Parathyroid adenoma (tissue), 2 donors: Measurements from ENCODE around the gene JMJD4.

Experiments
- H2AFZ ChIP-seq: fragments of 300-600 bp; sonication (generic); one replicate; pipeline ENCODE4 v1.7.0; 2017; ENCODE audit warnings: antibody characterized with exemption, mild to moderate bottlenecking
- H3K27ac ChIP-seq: fragments of 300-600 bp; sonication (generic); one replicate; pipeline ENCODE4 v1.7.0; 2017
- H3K27me3 ChIP-seq: fragments of 300-600 bp; sonication (generic); one replicate; pipeline ENCODE4 v1.7.0; 2017; ENCODE audit warnings: low read length; ENCODE audit not compliant: control insufficient read depth, insufficient read depth
- H3K36me3 ChIP-seq: fragments of 300-600 bp; sonication (generic); one replicate; pipeline ENCODE4 v1.7.0; 2017; ENCODE audit warnings: low read length; ENCODE audit not compliant: control insufficient read depth, insufficient read depth
- H3K4me1 ChIP-seq: fragments of 300-600 bp; sonication (generic); one replicate; pipeline ENCODE4 v1.7.0; 2017; ENCODE audit warnings: control low read depth
- H3K4me2 ChIP-seq: fragments of 300-600 bp; sonication (generic); one replicate; pipeline ENCODE4 v1.7.0; 2017; ENCODE audit warnings: low read length
- H3K4me3 ChIP-seq: fragments of 300-600 bp; sonication (generic); one replicate; pipeline ENCODE4 v1.7.0; 2017; ENCODE audit warnings: low read depth, low read length
- H3K79me2 ChIP-seq: fragments of 300-600 bp; sonication (generic); one replicate; pipeline ENCODE4 v1.7.0; 2017; ENCODE audit warnings: control low read depth
- H3K9ac ChIP-seq: fragments of 300-600 bp; sonication (generic); one replicate; pipeline ENCODE4 v1.7.0; 2017; ENCODE audit warnings: mild to moderate bottlenecking
- H3K9me3 ChIP-seq: fragments of 300-600 bp; sonication (generic); one replicate; pipeline ENCODE4 v1.7.0; 2017; ENCODE audit warnings: low read length; ENCODE audit not compliant: control insufficient read depth
- TF ChIP-seq, protein P1 (sequence below): fragments of 300-600 bp; sonication (generic); IDR thresholded peaks from one replicate; pipeline ENCODE4 v1.7.0; 2017; ENCODE audit warnings: antibody characterized with exemption, mild to moderate bottlenecking
- donor health status: primary hyperparathyroidism.

Gene JMJD4

DNA sequence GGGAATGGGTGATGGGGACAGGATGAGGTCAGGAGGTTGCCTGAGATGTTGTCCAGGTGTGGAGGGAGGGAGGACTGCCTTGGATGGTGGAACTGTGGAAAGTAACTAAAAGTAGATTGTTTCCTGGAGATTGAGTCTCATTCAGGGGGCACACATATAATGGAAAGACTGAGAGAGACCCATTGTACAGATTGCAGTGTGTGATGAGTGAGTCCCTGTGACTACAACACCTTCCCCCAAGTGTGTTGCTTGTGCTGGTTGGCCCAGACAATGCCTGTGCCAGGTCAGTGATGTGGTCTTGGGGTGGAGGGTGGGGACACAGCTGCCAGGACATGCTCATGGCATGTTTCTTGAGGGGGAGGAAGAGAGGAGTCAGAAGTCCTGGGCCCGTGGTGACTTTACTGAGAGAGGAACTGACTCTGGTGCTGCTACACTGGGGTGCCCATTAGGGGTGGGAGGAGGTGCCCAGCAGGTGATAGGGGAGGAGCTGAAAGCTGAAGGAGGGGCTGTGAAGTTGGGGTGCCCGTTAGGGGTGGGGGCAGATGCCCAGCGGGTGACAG lies 5.4 kb upstream of the JMJD4 start:
- H3K36me3 ChIP-seq: no peaks in the 10 kb centered on the region
- H3K27me3 ChIP-seq: no peaks in the 10 kb centered on the region
- H3K9ac ChIP-seq: no peak overlapping the region
- no peak overlapping the region for H3K27ac ChIP-seq
- no peak overlapping the region for H3K4me3 ChIP-seq
- TF ChIP-seq, protein P1, sequence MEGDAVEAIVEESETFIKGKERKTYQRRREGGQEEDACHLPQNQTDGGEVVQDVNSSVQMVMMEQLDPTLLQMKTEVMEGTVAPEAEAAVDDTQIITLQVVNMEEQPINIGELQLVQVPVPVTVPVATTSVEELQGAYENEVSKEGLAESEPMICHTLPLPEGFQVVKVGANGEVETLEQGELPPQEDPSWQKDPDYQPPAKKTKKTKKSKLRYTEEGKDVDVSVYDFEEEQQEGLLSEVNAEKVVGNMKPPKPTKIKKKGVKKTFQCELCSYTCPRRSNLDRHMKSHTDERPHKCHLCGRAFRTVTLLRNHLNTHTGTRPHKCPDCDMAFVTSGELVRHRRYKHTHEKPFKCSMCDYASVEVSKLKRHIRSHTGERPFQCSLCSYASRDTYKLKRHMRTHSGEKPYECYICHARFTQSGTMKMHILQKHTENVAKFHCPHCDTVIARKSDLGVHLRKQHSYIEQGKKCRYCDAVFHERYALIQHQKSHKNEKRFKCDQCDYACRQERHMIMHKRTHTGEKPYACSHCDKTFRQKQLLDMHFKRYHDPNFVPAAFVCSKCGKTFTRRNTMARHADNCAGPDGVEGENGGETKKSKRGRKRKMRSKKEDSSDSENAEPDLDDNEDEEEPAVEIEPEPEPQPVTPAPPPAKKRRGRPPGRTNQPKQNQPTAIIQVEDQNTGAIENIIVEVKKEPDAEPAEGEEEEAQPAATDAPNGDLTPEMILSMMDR: no peak
- no peaks in the 10 kb centered on the region for H3K4me1 ChIP-seq
- no peak overlapping the region for H3K4me2 ChIP-seq
- no peaks in the 10 kb centered on the region for H3K9me3 ChIP-seq
- no peak overlapping the region for H2AFZ ChIP-seq
- H3K79me2 ChIP-seq: peaks cover 32% of the 10 kb centered on the region

DNA sequence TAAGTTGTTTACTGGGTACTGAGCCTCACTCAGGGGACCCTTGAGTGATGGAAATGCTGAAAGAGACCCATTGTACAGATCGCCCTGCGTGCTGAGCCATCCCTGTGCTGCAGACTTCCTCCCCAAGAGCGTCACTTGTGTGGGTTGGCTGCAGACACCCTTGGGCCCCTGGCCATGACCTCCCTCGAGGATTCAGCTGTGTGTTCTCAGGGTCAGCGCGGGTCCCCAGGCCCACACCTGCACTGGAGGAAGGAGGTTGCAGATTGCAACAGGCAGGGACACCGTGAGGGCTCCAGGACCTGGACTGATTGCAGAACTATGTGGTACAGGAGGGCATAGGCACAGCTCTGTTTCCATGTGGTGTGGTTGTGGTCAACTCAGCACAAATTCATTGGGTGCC lies 4.5 kb upstream of the JMJD4 start:
- Histone ChIP-seq H3K9me3 (no peaks in the 10 kb centered on the region), H3K79me2 (peaks cover 32% of the 10 kb centered on the region), H3K4me3 (no peak overlapping the region), H3K27me3 (no peaks in the 10 kb centered on the region), H3K4me2 (no peak overlapping the region), H2AFZ (no peak overlapping the region), H3K36me3 (no peaks in the 10 kb centered on the region), H3K9ac (no peak overlapping the region), H3K27ac (no peak overlapping the region), H3K4me1 (no peaks in the 10 kb centered on the region)
- TF ChIP-seq, protein P1: no peak

DNA sequence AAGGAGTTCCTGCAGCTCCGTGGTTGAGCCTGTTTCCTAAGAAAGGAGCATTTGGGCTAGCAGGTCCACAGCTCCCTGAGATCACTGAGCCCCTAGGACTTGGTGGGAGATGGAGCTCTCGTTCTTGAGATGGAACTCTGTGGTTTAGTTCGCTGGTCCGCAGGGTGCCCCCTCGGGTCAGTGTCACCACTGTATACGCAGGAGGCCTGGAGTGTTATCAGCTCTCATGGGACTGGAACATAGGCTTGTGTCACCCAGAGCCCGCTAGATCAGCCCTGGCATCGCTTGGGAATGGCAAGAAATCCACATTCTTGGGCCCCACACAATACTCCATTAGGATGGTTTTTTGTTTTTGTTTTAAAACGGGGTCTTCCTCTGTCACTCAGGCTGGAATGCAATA lies 3.7 kb upstream of the JMJD4 start:
- Histone ChIP-seq H3K36me3 (no peaks in the 10 kb centered on the region), H3K4me2 (no peak overlapping the region), H3K4me1 (no peaks in the 10 kb centered on the region), H3K79me2 (peaks cover 32% of the 10 kb centered on the region), H3K9ac (no peak overlapping the region), H3K9me3 (no peaks in the 10 kb centered on the region), H3K4me3 (no peak overlapping the region), H3K27me3 (no peaks in the 10 kb centered on the region), H3K27ac (no peak overlapping the region), H2AFZ (no peak overlapping the region)
- TF ChIP-seq, protein P1: no peak

DNA sequence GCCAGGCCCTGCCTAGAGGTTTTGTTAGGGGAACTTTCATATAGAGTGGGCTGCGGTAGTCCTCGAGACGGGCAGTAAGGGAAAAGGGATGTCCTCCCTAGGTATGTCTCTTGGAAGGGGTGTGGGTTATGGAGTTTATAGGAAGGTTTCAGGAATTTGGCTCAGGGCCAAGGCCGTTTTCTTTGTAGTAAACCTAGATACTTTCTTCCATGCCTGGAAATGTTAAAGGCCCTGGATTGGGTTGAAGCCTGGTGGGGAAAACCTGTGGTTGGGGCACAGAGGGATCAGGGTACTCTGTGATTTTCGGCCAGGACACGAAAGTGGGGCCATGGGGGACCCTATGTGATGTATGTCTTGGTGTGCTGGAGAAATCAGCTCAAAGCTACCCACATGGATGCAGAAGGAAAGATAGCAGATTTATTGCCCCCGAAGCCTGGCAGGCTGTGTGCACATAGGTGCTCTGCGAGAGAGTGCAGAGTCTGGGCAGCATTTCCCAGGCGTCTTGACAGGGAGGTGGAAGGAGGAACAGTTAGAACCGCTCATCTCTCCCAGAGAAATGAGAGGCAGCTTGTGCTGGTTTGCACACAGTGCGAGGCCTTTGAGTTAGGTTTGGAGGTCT lies 1.8 kb upstream of the JMJD4 start:
- peaks cover 28% of the 10 kb centered on the region for H3K79me2 ChIP-seq
- no peak overlapping the region for H3K4me3 ChIP-seq
- H3K36me3 ChIP-seq: no peaks in the 10 kb centered on the region
- no peak overlapping the region for H3K9ac ChIP-seq
- TF ChIP-seq, protein P1: no peak
- no peak overlapping the region for H2AFZ ChIP-seq
- no peaks in the 10 kb centered on the region for H3K4me1 ChIP-seq
- H3K4me2 ChIP-seq: no peak overlapping the region
- no peaks in the 10 kb centered on the region for H3K9me3 ChIP-seq
- H3K27ac ChIP-seq: no peak overlapping the region
- no peaks in the 10 kb centered on the region for H3K27me3 ChIP-seq
